RWPE1 (cell line): ENCODE results near the gene TMEM52B.
"Not testable (repeated sequence)": the region's sequence is repeated elsewhere in the genome, so short reads cannot be mapped to it uniquely, and the experiment has no call there.

Experiments
- CTCF ChIA-PET: fragments of 350-600 bp; sonication (Branson Sonifier 250); formaldehyde crosslinking; extraction: SDS; loops from one replicate; lab custom pipeline; 2021; lab: Yijun Ruan, JAX
- POLR2A ChIA-PET: fragments of 400-600 bp; formaldehyde crosslinking; extraction: SDS; loops from one replicate; lab custom pipeline; 2020; ENCODE audit warnings: antibody characterized with exemption; ENCODE audit not compliant: low non-redundant PET; lab: Yijun Ruan, JAX
- DNase-seq: peaks from one replicate; pipeline ENCODE4 v3.0.0; 2012; ENCODE audit warnings: low spot score
- H3K27ac ChIP-seq: fragments of 450-650 bp; 2 replicates; pipeline ENCODE4 v1.5.1; 2017
- TF ChIP-seq, protein P1 (sequence below): fragments of 450-650 bp; conservative IDR thresholded peaks from 2 replicates; pipeline ENCODE4 v1.5.1; 2017; ENCODE audit warnings: low read depth, mild to moderate bottlenecking

The TMEM52B gene

GRCh38 chr12:10179776-10180181, 947 bp downstream of the TMEM52B start:
- POLR2A ChIA-PET: no interaction called here
- TF ChIP-seq, protein P1, sequence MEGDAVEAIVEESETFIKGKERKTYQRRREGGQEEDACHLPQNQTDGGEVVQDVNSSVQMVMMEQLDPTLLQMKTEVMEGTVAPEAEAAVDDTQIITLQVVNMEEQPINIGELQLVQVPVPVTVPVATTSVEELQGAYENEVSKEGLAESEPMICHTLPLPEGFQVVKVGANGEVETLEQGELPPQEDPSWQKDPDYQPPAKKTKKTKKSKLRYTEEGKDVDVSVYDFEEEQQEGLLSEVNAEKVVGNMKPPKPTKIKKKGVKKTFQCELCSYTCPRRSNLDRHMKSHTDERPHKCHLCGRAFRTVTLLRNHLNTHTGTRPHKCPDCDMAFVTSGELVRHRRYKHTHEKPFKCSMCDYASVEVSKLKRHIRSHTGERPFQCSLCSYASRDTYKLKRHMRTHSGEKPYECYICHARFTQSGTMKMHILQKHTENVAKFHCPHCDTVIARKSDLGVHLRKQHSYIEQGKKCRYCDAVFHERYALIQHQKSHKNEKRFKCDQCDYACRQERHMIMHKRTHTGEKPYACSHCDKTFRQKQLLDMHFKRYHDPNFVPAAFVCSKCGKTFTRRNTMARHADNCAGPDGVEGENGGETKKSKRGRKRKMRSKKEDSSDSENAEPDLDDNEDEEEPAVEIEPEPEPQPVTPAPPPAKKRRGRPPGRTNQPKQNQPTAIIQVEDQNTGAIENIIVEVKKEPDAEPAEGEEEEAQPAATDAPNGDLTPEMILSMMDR: no peak
- no peak overlapping the region for H3K27ac ChIP-seq
- CTCF ChIA-PET: no interaction called here
- no peak for DNase-seq

DNA sequence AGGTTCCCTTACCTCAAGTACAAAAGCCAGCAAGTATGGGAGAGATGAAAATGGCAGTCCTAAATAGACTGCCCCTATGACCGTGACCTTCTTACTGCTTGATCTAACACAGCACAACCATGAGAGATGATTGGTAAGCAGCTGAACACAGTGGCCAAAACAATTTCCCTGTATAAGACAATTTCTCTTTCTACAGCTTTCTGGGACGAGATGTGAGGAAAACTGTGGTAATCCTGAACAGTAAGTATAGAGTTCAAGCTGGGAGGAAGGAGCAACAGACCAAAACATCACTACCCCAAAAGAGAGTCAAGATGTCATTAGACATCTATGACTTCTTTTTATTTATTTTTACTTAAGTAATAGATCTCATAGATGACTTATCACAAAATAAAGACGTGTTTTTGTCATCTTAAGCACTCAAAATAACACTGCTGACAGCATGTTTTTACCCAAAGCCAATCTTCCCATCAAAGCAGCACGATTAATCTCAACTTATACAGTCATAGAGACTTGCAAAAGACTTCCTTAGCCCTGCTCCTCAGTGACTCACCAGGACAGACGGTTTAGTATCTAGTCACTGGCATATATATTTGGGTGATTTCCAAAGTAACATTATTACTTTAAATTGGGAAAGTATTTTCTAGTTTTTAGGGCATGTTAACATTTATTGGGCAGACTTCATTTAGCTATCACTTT, 3.7 kb downstream of the TMEM52B start:
- CTCF ChIA-PET: no interaction called here
- H3K27ac ChIP-seq: no peak overlapping the region
- POLR2A ChIA-PET: interaction anchor here (0.6 kb wide), 1 partner anchor 489 kb away, joined by 8 read pairs; no protein-coding TSS in a partner anchor
- DNase-seq: peak; percentile 58
- TF ChIP-seq, protein P1: no peak

GRCh38 chr12:10184261-10184843, 5.5 kb downstream of the TMEM52B start:
- TF ChIP-seq, protein P1: no peak
- H3K27ac ChIP-seq: no peak overlapping the region
- DNase-seq: no peak
- ChIA-PET POLR2A (no interaction called here), CTCF (no interaction called here)

DNA sequence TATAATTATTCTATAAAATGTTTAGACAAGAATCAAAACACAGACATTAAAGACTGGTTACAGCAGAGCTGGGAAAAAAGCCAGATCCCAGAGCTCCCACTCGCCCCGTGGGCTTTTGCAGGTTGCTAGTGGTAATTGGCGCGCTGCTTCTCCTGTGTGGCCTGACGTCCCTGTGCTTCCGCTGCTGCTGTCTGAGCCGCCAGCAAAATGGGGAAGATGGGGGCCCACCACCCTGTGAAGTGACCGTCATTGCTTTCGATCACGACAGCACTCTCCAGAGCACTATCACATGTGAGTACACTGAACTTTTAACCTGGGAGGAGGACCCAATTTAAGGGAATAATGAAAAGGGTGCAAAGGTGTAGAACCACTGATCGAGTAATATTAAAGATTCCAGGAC, 7.5 kb downstream of the TMEM52B start:
- TF ChIP-seq, protein P1: no peak
- CTCF ChIA-PET: no interaction called here

GRCh38 chr12:10186958-10187357, 8.1 kb downstream of the TMEM52B start:
- POLR2A ChIA-PET, H3K27ac ChIP-seq, DNase-seq: not testable (repeated sequence)
- CTCF ChIA-PET: interaction anchor here (0.6 to 0.8 kb wide), 2 partner anchors 23 to 34 kb away, joined by 3 to 4 read pairs; no protein-coding TSS in a partner anchor

More for the DNA sequence above, 7.5 kb downstream of the TMEM52B start:
- no peak overlapping the region for H3K27ac ChIP-seq
- POLR2A ChIA-PET: no interaction called here
- no peak for DNase-seq

- ChIA-PET POLR2A (no interaction called here), CTCF (interaction anchor here (0.6 to 2.9 kb wide), 4 partner anchors 24 to 107 kb away, joined by 3 to 27 read pairs (median 4); no protein-coding TSS in a partner anchor)
- no peak for DNase-seq
- H3K27ac ChIP-seq: no peak overlapping the region
- TF ChIP-seq, protein P1: no peak
These were observed 10.8 kb downstream of the TMEM52B start for GRCh38 chr12:10189653-10190052.
